ENCODE data around the gene KRTAP9-7.

KRTAP9-7 gene

DNA sequence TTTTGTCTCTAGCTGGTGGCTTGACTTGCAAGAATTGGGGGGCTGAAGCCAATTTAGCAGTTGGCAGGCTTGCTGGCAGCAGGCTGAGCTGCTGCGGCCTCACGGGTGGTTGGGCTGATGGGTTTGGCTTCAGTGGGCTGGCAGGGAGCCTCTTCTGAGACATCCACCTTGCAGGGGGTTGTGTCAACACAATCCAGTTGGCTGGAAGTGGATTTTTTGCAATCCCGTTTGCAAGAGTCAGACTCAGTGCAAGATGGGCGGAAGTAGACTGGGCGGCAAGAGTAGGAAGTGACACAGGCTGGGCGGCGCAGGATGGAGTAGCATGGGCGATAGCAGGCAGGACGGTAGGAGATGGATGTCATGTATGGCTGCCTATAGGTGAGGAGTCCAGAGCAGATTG is 32.1 kb downstream of the KRTAP9-7 start:
- TF ChIP-seq, protein P1, sequence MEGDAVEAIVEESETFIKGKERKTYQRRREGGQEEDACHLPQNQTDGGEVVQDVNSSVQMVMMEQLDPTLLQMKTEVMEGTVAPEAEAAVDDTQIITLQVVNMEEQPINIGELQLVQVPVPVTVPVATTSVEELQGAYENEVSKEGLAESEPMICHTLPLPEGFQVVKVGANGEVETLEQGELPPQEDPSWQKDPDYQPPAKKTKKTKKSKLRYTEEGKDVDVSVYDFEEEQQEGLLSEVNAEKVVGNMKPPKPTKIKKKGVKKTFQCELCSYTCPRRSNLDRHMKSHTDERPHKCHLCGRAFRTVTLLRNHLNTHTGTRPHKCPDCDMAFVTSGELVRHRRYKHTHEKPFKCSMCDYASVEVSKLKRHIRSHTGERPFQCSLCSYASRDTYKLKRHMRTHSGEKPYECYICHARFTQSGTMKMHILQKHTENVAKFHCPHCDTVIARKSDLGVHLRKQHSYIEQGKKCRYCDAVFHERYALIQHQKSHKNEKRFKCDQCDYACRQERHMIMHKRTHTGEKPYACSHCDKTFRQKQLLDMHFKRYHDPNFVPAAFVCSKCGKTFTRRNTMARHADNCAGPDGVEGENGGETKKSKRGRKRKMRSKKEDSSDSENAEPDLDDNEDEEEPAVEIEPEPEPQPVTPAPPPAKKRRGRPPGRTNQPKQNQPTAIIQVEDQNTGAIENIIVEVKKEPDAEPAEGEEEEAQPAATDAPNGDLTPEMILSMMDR (IDR thresholded peaks at IDR 0.05; ENCODE audit: extremely low read depth, missing control alignments) = no peak
- DNase-seq (ENCODE audit: low spot score) = no peak

DNA sequence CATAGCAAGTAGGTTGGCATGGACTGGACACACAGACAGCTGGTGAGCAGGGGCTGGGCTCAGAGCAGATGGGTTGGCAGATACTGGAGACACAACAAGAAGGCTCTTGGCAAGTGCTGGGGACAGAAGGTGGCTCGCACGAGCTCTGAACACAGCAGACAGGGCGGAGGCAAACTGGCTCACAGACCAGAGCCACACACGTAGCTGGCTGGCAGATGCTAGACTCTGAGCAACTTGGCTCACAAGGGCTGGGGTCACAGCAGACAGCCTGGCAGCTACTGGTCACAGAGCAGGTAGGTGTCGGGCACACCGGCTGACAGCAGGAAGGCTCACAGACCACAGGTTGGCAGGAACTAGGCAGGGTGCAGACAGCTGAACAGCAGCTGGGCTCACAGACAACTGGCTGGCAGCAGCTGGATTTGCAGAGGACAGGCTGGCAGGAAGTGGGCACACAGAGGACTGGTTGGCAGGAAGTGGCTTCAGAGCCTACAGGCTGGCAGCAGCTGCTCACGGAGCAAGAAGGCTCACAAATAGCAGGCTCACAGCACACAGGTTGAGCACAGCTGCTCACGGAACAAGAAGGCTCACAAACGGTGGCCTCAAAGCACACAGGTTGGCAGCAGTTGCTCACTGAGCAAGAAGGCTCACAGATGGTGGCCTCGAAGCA is 32.9 kb downstream of the KRTAP9-7 start:
- TF ChIP-seq, protein P1 (IDR thresholded peaks at IDR 0.05; ENCODE audit: extremely low read depth, missing control alignments) = no peak
- no peak for DNase-seq (ENCODE audit: low spot score)

DNA sequence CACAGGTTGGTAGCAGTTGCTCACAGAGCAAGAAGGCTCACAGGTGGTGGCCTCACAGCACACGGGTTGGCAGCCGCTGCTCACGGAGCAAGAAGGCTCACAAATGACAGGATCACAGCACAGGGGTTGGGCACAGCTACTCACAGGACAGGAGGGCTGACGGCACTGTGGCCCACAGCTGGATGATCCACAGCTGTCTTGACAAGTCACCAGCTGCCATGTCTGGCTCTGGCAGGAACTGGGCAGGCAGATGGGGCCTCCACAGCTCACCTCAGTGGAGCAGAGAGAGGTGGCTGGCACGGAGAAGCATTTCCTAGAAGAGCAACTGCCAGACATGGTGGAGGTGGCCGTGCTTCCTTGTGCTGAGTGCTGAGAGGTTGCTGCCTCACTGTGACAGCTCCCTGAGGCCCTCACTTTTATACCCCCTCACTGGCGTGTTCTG is 33.4 kb downstream of the KRTAP9-7 start, which contains the start of gene KRTAP16-1:
TSS of gene KRTAP16-1 (minus strand) at position 392 of the 442 bp plus-strand sequence. CDS start at position 336, 56 bp downstream.
- TF ChIP-seq, protein P1 (IDR thresholded peaks at IDR 0.05; ENCODE audit: extremely low read depth, missing control alignments) = no peak
- no peak for DNase-seq (ENCODE audit: low spot score)

DNA sequence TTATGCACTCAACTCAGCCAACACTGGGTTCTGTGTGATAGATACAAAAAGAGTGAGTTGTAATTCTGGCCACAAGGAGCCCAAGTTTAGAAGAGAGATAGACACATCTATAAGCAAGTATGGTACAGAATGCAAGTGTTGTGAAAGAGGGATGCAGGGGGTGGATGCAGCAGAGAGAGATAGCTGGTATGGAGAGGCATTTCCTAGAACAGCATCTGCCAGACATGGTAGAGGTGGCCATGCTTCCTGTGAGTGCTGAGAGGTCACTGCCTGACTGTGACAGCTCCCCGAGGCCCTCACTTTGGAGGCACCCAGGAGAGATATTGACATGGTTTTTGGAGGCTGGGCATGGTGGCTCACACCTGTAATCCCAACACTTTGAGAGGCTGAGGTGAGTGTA is 35.6 kb downstream of the KRTAP9-7 start:
- TF ChIP-seq, protein P1 (IDR thresholded peaks at IDR 0.05; ENCODE audit: extremely low read depth, missing control alignments) = no peak
- DNase-seq (ENCODE audit: low spot score) = no peak

DNA sequence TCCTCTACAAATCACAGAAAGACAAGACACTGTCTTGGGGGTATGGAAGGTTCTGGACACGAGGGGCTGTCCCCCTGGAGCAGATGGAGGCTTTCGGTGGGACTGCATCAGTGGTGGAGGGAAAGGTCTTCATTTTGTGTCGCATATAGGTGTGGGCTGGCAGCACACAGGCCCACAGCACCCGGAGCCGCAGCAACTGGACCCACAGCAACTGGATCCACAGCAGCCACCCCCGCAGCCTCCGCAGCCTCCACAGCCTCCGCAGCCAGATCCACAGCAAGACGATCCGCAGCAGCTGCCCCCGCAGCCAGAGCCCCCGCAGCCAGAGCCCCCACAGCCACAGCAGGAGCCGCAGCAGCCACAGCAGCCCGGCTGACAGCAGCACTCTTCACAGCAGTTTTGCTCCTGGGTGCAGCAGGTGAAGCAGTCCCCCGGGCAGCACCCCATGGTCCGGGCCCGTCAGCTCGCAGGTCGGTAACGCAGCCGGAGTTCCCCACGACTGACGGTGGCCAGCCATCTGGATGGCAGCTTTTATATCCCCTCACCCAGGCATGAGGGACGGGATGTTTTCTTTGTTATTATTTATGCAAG is 39.8 kb downstream of the KRTAP9-7 start, which contains the start of gene KRTAP17-1:
TSS of gene KRTAP17-1 (minus strand) at position 507 of the 591 bp plus-strand sequence. CDS start at position 447, 60 bp downstream.
- TF ChIP-seq, protein P1 (IDR thresholded peaks at IDR 0.05; ENCODE audit: extremely low read depth, missing control alignments) = no peak
- no peak for DNase-seq (ENCODE audit: low spot score)

DNA sequence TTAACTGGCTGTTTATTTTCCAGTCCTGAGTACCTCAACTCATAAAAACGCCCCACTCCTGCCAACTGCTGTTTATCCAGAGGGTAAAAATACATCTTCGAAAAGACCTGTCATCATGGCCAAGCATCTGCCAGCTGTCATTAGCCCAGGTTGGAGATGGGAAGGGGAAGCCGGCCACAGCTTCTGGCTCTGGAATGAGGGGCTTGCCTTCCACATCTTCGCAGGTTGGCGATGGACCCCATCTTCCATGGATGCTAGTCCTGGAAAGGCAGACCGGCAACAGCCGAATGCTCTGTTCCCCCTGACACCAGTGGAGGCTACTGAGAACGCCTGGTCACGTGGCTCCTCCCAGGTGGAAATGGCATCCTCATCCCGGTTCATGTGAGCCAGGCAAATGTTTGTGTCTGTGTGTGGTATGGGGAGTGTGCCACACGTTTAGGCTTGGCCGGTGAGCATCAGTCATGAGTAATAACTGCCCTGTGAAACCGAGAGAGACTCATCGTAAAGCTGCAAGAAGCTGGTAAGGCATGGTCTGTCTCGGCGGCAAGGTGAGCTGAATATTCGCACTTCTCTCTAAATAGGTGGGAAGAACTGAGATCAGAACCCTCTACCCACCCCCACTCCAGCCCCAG is 40.4 kb downstream of the KRTAP9-7 start:
- no peak for DNase-seq (ENCODE audit: low spot score)
- TF ChIP-seq, protein P1 (IDR thresholded peaks at IDR 0.05; ENCODE audit: extremely low read depth, missing control alignments) = no peak

DNA sequence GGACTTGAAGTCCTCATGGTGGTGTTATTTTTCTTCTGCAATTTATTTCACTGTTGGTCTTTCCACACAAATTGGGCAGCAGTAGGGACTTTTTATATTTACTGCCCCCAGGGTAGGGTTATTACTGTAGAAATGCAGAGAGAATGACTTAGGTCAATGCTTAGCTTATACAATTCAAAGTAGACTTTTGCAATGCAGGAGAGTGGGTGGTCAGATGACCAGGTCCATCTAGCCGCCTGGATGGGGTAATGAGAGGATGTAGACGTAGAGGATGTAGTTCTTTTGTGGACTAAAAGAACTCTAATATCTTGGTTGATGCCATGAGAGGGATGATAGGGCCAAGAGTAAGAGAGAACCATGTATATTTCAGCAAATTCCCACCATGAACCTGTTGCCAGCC is 42.7 kb downstream of the KRTAP9-7 start:
- no peak for DNase-seq (ENCODE audit: low spot score)
- TF ChIP-seq, protein P1 (IDR thresholded peaks at IDR 0.05; ENCODE audit: extremely low read depth, missing control alignments) = no peak

Data from GM20000 (cell line).